ENCODE measurements around the gene RXRG.

The RXRG gene

DNA sequence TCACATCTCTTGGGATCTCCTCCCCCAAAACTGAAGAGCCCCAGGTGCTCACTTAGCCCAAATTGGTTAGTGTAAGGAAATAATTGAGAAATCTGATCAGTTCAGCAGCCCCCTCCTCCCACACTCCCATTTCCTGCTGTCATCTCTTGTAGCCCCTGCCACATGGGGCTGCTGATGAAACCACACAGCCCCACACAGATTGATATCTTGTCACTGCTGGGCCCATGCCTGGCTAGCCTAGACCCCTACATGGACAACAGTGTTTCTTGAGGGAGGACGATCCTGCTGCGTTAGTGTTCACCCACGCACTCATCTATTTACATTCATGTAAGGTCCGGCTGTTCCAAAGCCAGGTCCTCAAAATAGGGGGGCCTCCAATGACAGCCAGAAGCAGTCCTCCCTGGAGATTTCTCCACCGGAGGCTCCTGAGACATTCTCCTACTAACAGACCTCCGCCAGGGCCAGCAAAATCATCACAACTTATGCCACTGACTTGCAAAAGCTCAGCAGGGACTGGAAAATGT, 23.9 kb upstream of the RXRG start:
- no peak overlapping the region for H3K9ac ChIP-seq (ENCODE audit: low read length)
- H3K27ac ChIP-seq (ENCODE audit: low read depth, low read length, poor library complexity, severe bottlenecking), result no peak overlapping the region
- no peaks in the 10 kb centered on the region for H3K9me3 ChIP-seq (ENCODE audit: low read length)
- H3K27me3 ChIP-seq (ENCODE audit: insufficient read depth, low read length), result no peaks in the 10 kb centered on the region
- no peak overlapping the region for H3K4me3 ChIP-seq (ENCODE audit: low read depth, low read length, poor library complexity, severe bottlenecking)
- H3K9me2 ChIP-seq (ENCODE audit: low read depth, low read length), result no peaks in the 10 kb centered on the region
- no peaks in the 10 kb centered on the region for H3K36me3 ChIP-seq (ENCODE audit: insufficient read depth, low read length)
- no peak overlapping the region for H2AFZ ChIP-seq (ENCODE audit: low read length)
- no peak overlapping the region for H3K4me2 ChIP-seq (ENCODE audit: low read length)
- TF ChIP-seq EZH2 (IDR thresholded peaks at IDR 0.05; ENCODE audit: borderline replicate concordance, low read length), result no peak
- TF ChIP-seq, protein P1, sequence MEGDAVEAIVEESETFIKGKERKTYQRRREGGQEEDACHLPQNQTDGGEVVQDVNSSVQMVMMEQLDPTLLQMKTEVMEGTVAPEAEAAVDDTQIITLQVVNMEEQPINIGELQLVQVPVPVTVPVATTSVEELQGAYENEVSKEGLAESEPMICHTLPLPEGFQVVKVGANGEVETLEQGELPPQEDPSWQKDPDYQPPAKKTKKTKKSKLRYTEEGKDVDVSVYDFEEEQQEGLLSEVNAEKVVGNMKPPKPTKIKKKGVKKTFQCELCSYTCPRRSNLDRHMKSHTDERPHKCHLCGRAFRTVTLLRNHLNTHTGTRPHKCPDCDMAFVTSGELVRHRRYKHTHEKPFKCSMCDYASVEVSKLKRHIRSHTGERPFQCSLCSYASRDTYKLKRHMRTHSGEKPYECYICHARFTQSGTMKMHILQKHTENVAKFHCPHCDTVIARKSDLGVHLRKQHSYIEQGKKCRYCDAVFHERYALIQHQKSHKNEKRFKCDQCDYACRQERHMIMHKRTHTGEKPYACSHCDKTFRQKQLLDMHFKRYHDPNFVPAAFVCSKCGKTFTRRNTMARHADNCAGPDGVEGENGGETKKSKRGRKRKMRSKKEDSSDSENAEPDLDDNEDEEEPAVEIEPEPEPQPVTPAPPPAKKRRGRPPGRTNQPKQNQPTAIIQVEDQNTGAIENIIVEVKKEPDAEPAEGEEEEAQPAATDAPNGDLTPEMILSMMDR (IDR thresholded peaks at IDR 0.05; ENCODE audit: low read length), result no peak
- H4K20me1 ChIP-seq (ENCODE audit: insufficient read depth, low read length), result no peaks in the 10 kb centered on the region; the same call in 1 of the 2 replicates
- no peaks in the 10 kb centered on the region for H3K79me2 ChIP-seq (ENCODE audit: insufficient read depth, low read length)
- no peaks in the 10 kb centered on the region for H3K4me1 ChIP-seq (ENCODE audit: insufficient read depth, low read length, severe bottlenecking)
- H3F3A ChIP-seq (ENCODE audit: insufficient read depth, low read length), result no peaks in the 10 kb centered on the region

DNA sequence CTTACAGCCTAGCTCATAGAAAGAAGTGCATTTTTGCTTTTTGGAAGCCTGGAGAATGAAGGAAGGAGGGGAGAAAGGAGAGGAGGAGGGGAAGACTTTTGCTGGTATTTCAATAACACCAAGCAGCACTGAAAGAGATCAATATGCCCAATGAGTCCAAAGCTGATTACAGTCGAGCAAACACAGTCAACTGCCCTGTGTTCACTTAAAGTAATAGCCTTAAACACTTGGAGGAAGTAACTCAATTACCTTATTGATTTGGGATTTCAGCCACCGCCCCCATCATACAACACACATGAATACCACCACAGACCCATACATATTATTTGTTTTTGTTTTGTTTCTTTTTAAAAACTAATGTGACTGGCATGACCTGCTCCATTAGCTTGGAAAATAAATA, 23.3 kb upstream of the RXRG start:
- no peaks in the 10 kb centered on the region for H3K36me3 ChIP-seq (ENCODE audit: insufficient read depth, low read length)
- H3F3A ChIP-seq (ENCODE audit: insufficient read depth, low read length), result no peaks in the 10 kb centered on the region
- H3K9me2 ChIP-seq (ENCODE audit: low read depth, low read length), result no peaks in the 10 kb centered on the region
- no peaks in the 10 kb centered on the region for H3K79me2 ChIP-seq (ENCODE audit: insufficient read depth, low read length)
- no peak overlapping the region for H3K4me3 ChIP-seq (ENCODE audit: low read depth, low read length, poor library complexity, severe bottlenecking)
- H4K20me1 ChIP-seq (ENCODE audit: insufficient read depth, low read length), result no peaks in the 10 kb centered on the region; the same call in 1 of the 2 replicates
- TF ChIP-seq, protein P1 (IDR thresholded peaks at IDR 0.05; ENCODE audit: low read length), result no peak
- TF ChIP-seq EZH2 (IDR thresholded peaks at IDR 0.05; ENCODE audit: borderline replicate concordance, low read length), result no peak
- no peak overlapping the region for H2AFZ ChIP-seq (ENCODE audit: low read length)
- no peaks in the 10 kb centered on the region for H3K4me1 ChIP-seq (ENCODE audit: insufficient read depth, low read length, severe bottlenecking)
- H3K9me3 ChIP-seq (ENCODE audit: low read length), result no peaks in the 10 kb centered on the region
- H3K9ac ChIP-seq (ENCODE audit: low read length), result no peak overlapping the region
- H3K27me3 ChIP-seq (ENCODE audit: insufficient read depth, low read length), result no peaks in the 10 kb centered on the region; the same call in 1 of the 2 replicates
- H3K27ac ChIP-seq (ENCODE audit: low read depth, low read length, poor library complexity, severe bottlenecking), result no peak overlapping the region
- H3K4me2 ChIP-seq (ENCODE audit: low read length), result no peak overlapping the region

DNA sequence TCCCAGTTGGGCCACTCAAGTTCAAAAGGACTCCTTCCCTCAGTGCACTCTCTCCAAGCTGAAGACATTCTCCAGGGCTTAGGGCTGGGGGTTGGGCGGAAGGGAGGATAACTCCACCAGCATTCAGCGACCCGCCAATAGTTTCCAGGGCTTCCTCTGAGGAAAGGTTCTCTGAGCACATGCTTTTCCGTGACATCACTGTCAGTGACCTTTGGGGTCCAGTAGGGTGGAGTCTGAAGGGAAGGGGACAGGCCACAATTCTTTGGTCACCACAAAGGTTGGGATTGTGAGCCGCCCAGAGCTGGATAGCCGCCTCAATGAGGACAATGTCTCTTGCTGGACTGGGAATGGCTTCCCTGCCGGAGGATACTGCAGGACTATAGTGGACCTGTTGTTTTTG, 22.8 kb upstream of the RXRG start:
- Histone ChIP-seq H3K9me2 (ENCODE audit: low read depth, low read length) (no peaks in the 10 kb centered on the region), H3K4me2 (ENCODE audit: low read length) (no peak overlapping the region), H3K27me3 (ENCODE audit: insufficient read depth, low read length) (no peaks in the 10 kb centered on the region; the same call in 1 of the 2 replicates), H3K4me3 (ENCODE audit: low read depth, low read length, poor library complexity, severe bottlenecking) (no peak overlapping the region), H3K36me3 (ENCODE audit: insufficient read depth, low read length) (no peaks in the 10 kb centered on the region), H2AFZ (ENCODE audit: low read length) (no peak overlapping the region), H3K9ac (ENCODE audit: low read length) (no peak overlapping the region), H4K20me1 (ENCODE audit: insufficient read depth, low read length) (no peaks in the 10 kb centered on the region; the same call in 1 of the 2 replicates), H3K79me2 (ENCODE audit: insufficient read depth, low read length) (no peaks in the 10 kb centered on the region), H3K9me3 (ENCODE audit: low read length) (no peaks in the 10 kb centered on the region), H3F3A (ENCODE audit: insufficient read depth, low read length) (no peaks in the 10 kb centered on the region), H3K4me1 (ENCODE audit: insufficient read depth, low read length, severe bottlenecking) (no peaks in the 10 kb centered on the region), H3K27ac (ENCODE audit: low read depth, low read length, poor library complexity, severe bottlenecking) (no peak overlapping the region)
- TF ChIP-seq, protein P1 (IDR thresholded peaks at IDR 0.05; ENCODE audit: low read length), result no peak
